IMR-90 (cell line): Measurements from ENCODE around the gene AUTS2. TPM values are rescaled to one million over a fixed set of nuclear protein-coding genes. Genes with fewer than 3 reads are reported as not detected.

Experiments
- ATAC-seq: fragments of 200-7000 bp; cut with Tn5 transposase; 2 replicates; pipeline ENCODE4 v1.9.1; 2020; ENCODE audit warnings: low read depth, mild to moderate bottlenecking, moderate library complexity
- BruUV-seq: library from RNA; stranded (reverse); fragments of 400-500 nt; replicated peaks from 2 replicates; lab custom pipeline; 2021; lab: Mats Ljungman, UMichigan
- CTCF ChIA-PET: fragments of 300-600 bp; formaldehyde crosslinking; extraction: SDS; loops from one replicate; lab custom pipeline; 2021; ENCODE audit warnings: antibody characterized with exemption; lab: Yijun Ruan, JAX
- POLR2A ChIA-PET: fragments of 300-600 bp; sonication (Branson Sonifier 250); formaldehyde crosslinking; loops from one replicate; lab custom pipeline; 2022; ENCODE audit warnings: antibody characterized with exemption; ENCODE audit not compliant: unreplicated experiment; lab: Charles Lee
- DNase-seq: peaks from one replicate; pipeline ENCODE4 v3.0.0; 2013
- H2AFZ ChIP-seq: replicated peaks from 2 replicates; pipeline ENCODE3; 2013; ENCODE audit warnings: low read length, mild to moderate bottlenecking; ENCODE audit not compliant: poor library complexity
- H2AK5ac ChIP-seq: 2 replicates; pipeline ENCODE4 v1.6.1; 2013; ENCODE audit warnings: low read depth, low read length, inconsistent platforms
- H2AK9ac ChIP-seq: replicated peaks from 2 replicates; pipeline ENCODE3; 2013; ENCODE audit warnings: mild to moderate bottlenecking, low read depth, low read length, moderate library complexity; ENCODE audit not compliant: poor library complexity
- H2BK120ac ChIP-seq: 2 replicates; pipeline ENCODE4 v1.6.1; 2013; ENCODE audit warnings: low read depth, low read length, inconsistent platforms
- H2BK15ac ChIP-seq: 3 replicates; pipeline ENCODE4 v1.6.1; 2013; ENCODE audit warnings: low read depth, low read length, inconsistent platforms
- H2BK20ac ChIP-seq: 2 replicates; pipeline ENCODE4 v1.6.1; 2013; ENCODE audit warnings: low read depth, mild to moderate bottlenecking, inconsistent platforms, low read length, moderate library complexity
- H2BK5ac ChIP-seq: 2 replicates; pipeline ENCODE4 v1.6.1; 2013; ENCODE audit warnings: mild to moderate bottlenecking, low read depth, low read length, inconsistent platforms; ENCODE audit not compliant: poor library complexity, severe bottlenecking
- H3K14ac ChIP-seq: replicated peaks from 2 replicates; pipeline ENCODE4 v1.6.1; 2013; ENCODE audit warnings: low read depth, low read length, inconsistent platforms
- H3K18ac ChIP-seq: 2 replicates; pipeline ENCODE4 v1.6.1; 2013; ENCODE audit warnings: low read depth, low read length, control low read depth
- H3K23ac ChIP-seq: 2 replicates; pipeline ENCODE4 v1.6.1; 2013; ENCODE audit warnings: low read depth, low read length, inconsistent platforms
- H3K27ac ChIP-seq: 2 replicates; pipeline ENCODE4 v1.5.1; 2013; ENCODE audit warnings: mild to moderate bottlenecking, control low read depth, low read length; ENCODE audit not compliant: insufficient read depth
- H3K27me3 ChIP-seq: 2 replicates; pipeline ENCODE4 v1.6.1; 2013; ENCODE audit warnings: low read length; ENCODE audit not compliant: control insufficient read depth, insufficient read depth
- H3K36me3 ChIP-seq: 2 replicates; pipeline ENCODE4 v1.6.1; 2013; ENCODE audit warnings: low read length, mixed read lengths; ENCODE audit not compliant: control insufficient read depth, insufficient read depth
- H3K4ac ChIP-seq: 2 replicates; pipeline ENCODE4 v1.6.1; 2013; ENCODE audit warnings: low read depth, low read length, inconsistent platforms
- H3K4me1 ChIP-seq: 2 replicates; pipeline ENCODE4 v1.6.1; 2013; ENCODE audit warnings: low read length, mixed read lengths; ENCODE audit not compliant: control insufficient read depth, insufficient read depth
- H3K4me2 ChIP-seq: 2 replicates; pipeline ENCODE4 v1.6.1; 2013; ENCODE audit warnings: low read depth, mild to moderate bottlenecking, control low read depth, low read length, moderate library complexity
- H3K4me3 ChIP-seq: 2 replicates; pipeline ENCODE4 v1.5.1; 2013; ENCODE audit warnings: low read depth, mild to moderate bottlenecking, control low read depth, low read length, moderate library complexity; ENCODE audit not compliant: insufficient read depth
- H3K56ac ChIP-seq: 2 replicates; pipeline ENCODE4 v1.6.1; 2013; ENCODE audit warnings: low read length, inconsistent platforms; ENCODE audit not compliant: insufficient read depth; ENCODE audit errors: extremely low read depth
- H3K79me1 ChIP-seq, 2 experiments: 2 replicates each; pipeline ENCODE4 v1.6.1; 2013; ENCODE audit warnings: low read length in 2 of 2, inconsistent platforms in 1 of 2, low read depth in 1 of 2
- H3K9ac ChIP-seq: 2 replicates; pipeline ENCODE4 v1.6.1; 2013; ENCODE audit warnings: low read depth, low read length, control low read depth
- H3K9me1 ChIP-seq: 2 replicates; pipeline ENCODE4 v1.6.1; 2013; ENCODE audit warnings: low read length, inconsistent platforms; ENCODE audit not compliant: insufficient read depth
- H3K9me3 ChIP-seq: 2 replicates; pipeline ENCODE4 v1.6.1; 2013; ENCODE audit warnings: low read length; ENCODE audit not compliant: control insufficient read depth, insufficient read depth
- H4K20me1 ChIP-seq: 2 replicates; pipeline ENCODE4 v1.6.1; 2013; ENCODE audit warnings: low read length, inconsistent platforms; ENCODE audit not compliant: insufficient read depth
- H4K5ac ChIP-seq: 2 replicates; pipeline ENCODE4 v1.6.1; 2013; ENCODE audit warnings: mild to moderate bottlenecking, low read depth, low read length, control low read depth
- H4K8ac ChIP-seq, 2 experiments: 2 replicates each; pipeline ENCODE4 v1.6.1; 2013; ENCODE audit warnings: low read depth in 2 of 2, low read length in 2 of 2, control low read depth in 1 of 2, inconsistent platforms in 1 of 2
- H4K91ac ChIP-seq: 2 replicates; pipeline ENCODE4 v1.6.1; 2013; ENCODE audit warnings: low read depth, low read length, inconsistent platforms; ENCODE audit not compliant: insufficient read depth
- MAFK ChIP-seq: IDR thresholded peaks from 2 replicates; pipeline ENCODE4 v1.6.1; 2012; ENCODE audit warnings: low read depth, low read length, improper control_type of control experiment
- RFX5 ChIP-seq: IDR thresholded peaks from 2 replicates; pipeline ENCODE4 v1.8.0; 2012; ENCODE audit warnings: low read depth, mild to moderate bottlenecking, low read length, moderate library complexity
- SMC3 ChIP-seq: fragments of 150-350 bp; IDR thresholded peaks from 2 replicates; pipeline ENCODE4 v1.6.1; 2016; ENCODE audit warnings: low read depth, mild to moderate bottlenecking, antibody characterized with exemption, low read length, moderate library complexity
- WGBS, 2 experiments: methylation state at CpG; one replicate each; pipeline versions ENCODE4 v1.1.5 to v1.1.7; 2013; ENCODE audit warnings: missing lambda C conversion rate in 2 of 2; ENCODE audit not compliant: insufficient read length in 1 of 2; ENCODE audit errors: extremely low coverage in 2 of 2; 5-methylcytosine and 5-hydroxymethylcytosine counted together
- dilution Hi-C: fragments of 300-500 bp; cut with HindIII; formaldehyde crosslinking; loops from one replicate; pipeline ENCODE4 v1.14.3; 2018; ENCODE audit warnings: low sequenced_read_pairs; ENCODE audit not compliant: unreplicated experiment
- in situ Hi-C: fragments of 300-500 bp; cut with MboI; formaldehyde crosslinking; loops from 3 replicates; pipeline ENCODE4 v1.14.3; 2019; ENCODE audit warnings: low sequenced_read_pairs, inconsistent platforms, mixed read lengths
- intact Hi-C: fragments of 100-400 bp; cut with micrococcal nuclease; formaldehyde crosslinking; loops from 2 replicates; pipeline ENCODE4 v1.10.0; 2022
- polyA plus RNA-seq, 3 experiments: library from polyadenylated mRNA; depleted of rRNA; stranded (reverse); fragments of >200 nt; gene quantifications; 2 replicates each; pipeline ENCODE4 v1.2.3, GENCODE V29; 2012; ENCODE audit warnings: low replicate concordance in 1 of 3
- total RNA-seq: library from RNA; depleted of rRNA; stranded (reverse); fragments of >200 nt; gene quantifications from 2 replicates; pipeline ENCODE4 v1.2.3, GENCODE V29; 2012
- TF ChIP-seq, protein P1 (sequence below): fragments of 150-350 bp; IDR thresholded peaks from 2 replicates; pipeline ENCODE4 v1.6.1; 2017; ENCODE audit warnings: mild to moderate bottlenecking, antibody characterized with exemption, low read length, low read depth

Gene AUTS2
- total and polyA plus RNA-seq, 2 of the 4 experiments (the other 2 are of a cell fraction) = 0.90 to 3.0 TPM

DNA sequence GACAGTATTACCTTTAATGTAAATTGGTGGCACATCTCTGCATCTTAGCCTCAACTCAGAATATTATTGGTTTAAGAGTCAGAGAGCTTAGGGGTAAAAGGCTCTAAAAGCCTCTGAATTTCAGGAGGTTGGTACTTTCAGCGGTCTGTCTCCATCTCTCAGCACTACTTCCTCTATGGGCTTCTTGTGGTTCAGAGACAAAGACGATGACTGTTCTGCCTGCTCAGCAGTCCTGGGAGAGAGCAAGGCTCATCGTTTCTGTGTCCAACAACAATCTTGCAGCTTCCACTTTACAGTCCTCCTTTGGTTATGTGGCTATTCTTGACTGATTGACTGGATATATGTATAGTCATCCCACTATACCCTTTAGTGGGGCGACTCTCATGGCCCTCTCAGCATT, 394.7 kb downstream of the AUTS2 start:
- Histone ChIP-seq H3K27me3 (no peaks in the 10 kb centered on the region), H2AK5ac (no peak overlapping the region), H4K91ac (no peak overlapping the region), H2BK20ac (no peak overlapping the region), H3K4me2 (no peak overlapping the region), H3K4me1 (no peaks in the 10 kb centered on the region), H3K4me3 (no peak overlapping the region), H2AK9ac (no peak overlapping the region), H3K79me1 (no peaks in the 10 kb centered on the region), H3K9me3 (peaks cover 2% of the 10 kb centered on the region; the same call in 1 of the 2 replicates), H2BK15ac (no peak overlapping the region), H2AFZ (no peak overlapping the region), H4K8ac (no peak overlapping the region), H3K4ac (no peak overlapping the region), H2BK5ac (no peak overlapping the region), H4K5ac (no peak overlapping the region), H4K20me1 (no peaks in the 10 kb centered on the region), H2BK120ac (no peak overlapping the region), H3K9ac (no peak overlapping the region), H3K27ac (no peak overlapping the region), H3K18ac (no peak overlapping the region), H3K14ac (no peak overlapping the region), H3K23ac (no peak overlapping the region), H3K9me1 (no peaks in the 10 kb centered on the region), H3K56ac (no peak overlapping the region), H3K36me3 (no peaks in the 10 kb centered on the region)
- TF ChIP-seq MAFK (no peak), SMC3 (no peak), RFX5 (no peak)
- TF ChIP-seq, protein P1, sequence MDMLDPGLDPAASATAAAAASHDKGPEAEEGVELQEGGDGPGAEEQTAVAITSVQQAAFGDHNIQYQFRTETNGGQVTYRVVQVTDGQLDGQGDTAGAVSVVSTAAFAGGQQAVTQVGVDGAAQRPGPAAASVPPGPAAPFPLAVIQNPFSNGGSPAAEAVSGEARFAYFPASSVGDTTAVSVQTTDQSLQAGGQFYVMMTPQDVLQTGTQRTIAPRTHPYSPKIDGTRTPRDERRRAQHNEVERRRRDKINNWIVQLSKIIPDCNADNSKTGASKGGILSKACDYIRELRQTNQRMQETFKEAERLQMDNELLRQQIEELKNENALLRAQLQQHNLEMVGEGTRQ = no peak
- dilution Hi-C loops (no loop called here), intact Hi-C loops (no loop called here), in situ Hi-C loops (no loop called here)
- ATAC-seq (no peak), DNase-seq (no peak)
- no TSS peak for BruUV-seq
- CTCF ChIA-PET = no interaction called here
- POLR2A ChIA-PET = no interaction called here
- no CpG with 5 or more reads among the region's 4 CpGs for WGBS, 2 experiments
